PC-9 (cell line): ENCODE data around the gene MYBBP1A. TPM values are rescaled to one million over a fixed set of nuclear protein-coding genes. Genes with fewer than 3 reads are reported as not detected.

Source experiments
- BruUV-seq: library from RNA; stranded (reverse); fragments of 400-500 nt; replicated peaks from 2 replicates; lab custom pipeline; 2021; lab: Mats Ljungman, UMichigan
- CTCF ChIA-PET: fragments of 300-600 bp; sonication (Branson Sonifier 250); formaldehyde crosslinking; loops from one replicate; lab custom pipeline; 2022; ENCODE audit warnings: antibody characterized with exemption; lab: Charles Lee
- POLR2A ChIA-PET: fragments of 300-600 bp; sonication (Branson Sonifier 250); formaldehyde crosslinking; loops from one replicate; lab custom pipeline; 2022; ENCODE audit warnings: antibody characterized with exemption; ENCODE audit not compliant: unreplicated experiment; lab: Charles Lee
- DNase-seq, 2 experiments: peaks; one replicate each; pipeline versions ENCODE4 v3.0.0 to v3.0.0-alpha.2; 2015 to 2022; ENCODE audit warnings: mixed read lengths in 1 of 2
- H2AFZ ChIP-seq: fragments of 200-600 bp; sonication (generic); 2 replicates; pipeline ENCODE4 v1.8.1; 2017; ENCODE audit warnings: antibody characterized with exemption
- H3F3A ChIP-seq: fragments of 200-600 bp; sonication (generic); 2 replicates; pipeline ENCODE4 v1.8.1; 2017; ENCODE audit warnings: antibody characterized with exemption, mild to moderate bottlenecking, low read depth; ENCODE audit not compliant: insufficient read depth
- H3K27ac ChIP-seq: fragments of 200-600 bp; sonication (generic); 2 replicates; pipeline ENCODE4 v1.6.1; 2016; ENCODE audit warnings: mixed run types
- H3K27me3 ChIP-seq: fragments of 200-600 bp; sonication (generic); 2 replicates; pipeline ENCODE4 v1.6.1; 2016; ENCODE audit warnings: low read depth, mixed run types; ENCODE audit not compliant: insufficient read depth
- H3K36me3 ChIP-seq: fragments of 200-600 bp; sonication (generic); 2 replicates; pipeline ENCODE4 v1.6.1; 2016; ENCODE audit warnings: low read depth, mixed run types
- H3K4me1 ChIP-seq: fragments of 200-600 bp; sonication (generic); replicated peaks from 2 replicates; pipeline ENCODE4 v1.6.1; 2016; ENCODE audit warnings: mixed run types; ENCODE audit not compliant: insufficient read depth
- H3K4me2 ChIP-seq: fragments of 200-600 bp; sonication (generic); 2 replicates; pipeline ENCODE4 v1.6.1; 2017; ENCODE audit warnings: mixed run types
- H3K4me3 ChIP-seq: fragments of 200-600 bp; sonication (generic); 2 replicates; pipeline ENCODE4 v1.6.1; 2016; ENCODE audit warnings: mixed run types
- H3K79me2 ChIP-seq: fragments of 200-600 bp; sonication (generic); 2 replicates; pipeline ENCODE4 v1.6.1; 2017; ENCODE audit warnings: low read depth, mixed run types
- H3K9me2 ChIP-seq: fragments of 200-600 bp; sonication (generic); 2 replicates; pipeline ENCODE4 v1.8.1; 2017; ENCODE audit warnings: mild to moderate bottlenecking; ENCODE audit not compliant: insufficient read depth
- H3K9me3 ChIP-seq: fragments of 200-600 bp; sonication (generic); 2 replicates; pipeline ENCODE4 v1.8.1; 2016; ENCODE audit warnings: low read depth; ENCODE audit not compliant: insufficient read depth
- H4K20me1 ChIP-seq: fragments of 200-600 bp; sonication (generic); 2 replicates; pipeline ENCODE4 v1.8.1; 2017; ENCODE audit not compliant: insufficient read depth
- CTCF ChIP-seq: fragments of 200-600 bp; sonication (generic); conservative IDR thresholded peaks from 2 replicates; pipeline ENCODE4 v1.6.1; 2017; ENCODE audit warnings: mixed run types, antibody characterized with exemption, mild to moderate bottlenecking, moderate library complexity
- EZH2 ChIP-seq: fragments of 200-600 bp; sonication (generic); IDR thresholded peaks from 2 replicates; pipeline ENCODE4 v1.8.0; 2017; ENCODE audit warnings: antibody characterized with exemption, low read depth
- intact Hi-C: fragments of 100-400 bp; cut with micrococcal nuclease; formaldehyde crosslinking; loops from one replicate; pipeline ENCODE4 v1.10.0; 2022; ENCODE audit not compliant: unreplicated experiment
- total RNA-seq: library from RNA; stranded (reverse); gene quantifications from 2 replicates; pipeline ENCODE4 v1.2.3, GENCODE V29; 2021

MYBBP1A gene
- total RNA-seq, 1 experiment from 2014 or later = 89.1 TPM

- ChIA-PET POLR2A (interaction anchor here (0.6 to 1.0 kb wide), 6 partner anchors 14 to 385 kb away, joined by 3 to 11 read pairs (median 4); no protein-coding TSS in a partner anchor), CTCF (interaction anchor here (0.6 to 0.7 kb wide), 4 partner anchors 13 to 352 kb away, joined by 4 to 7 read pairs (median 4); no protein-coding TSS in a partner anchor)
- Histone ChIP-seq H3K9me3 (no peaks in the 10 kb centered on the region), H3K27me3 (no peaks in the 10 kb centered on the region), H3K27ac (peak overlapping the region; percentile 78), H3K9me2 (no peaks in the 10 kb centered on the region), H3K36me3 (no peaks in the 10 kb centered on the region), H3K79me2 (peaks cover 37% of the 10 kb centered on the region), H4K20me1 (no peaks in the 10 kb centered on the region), H2AFZ (no peak overlapping the region), H3K4me3 (peak overlapping the region; percentile 66), H3K4me1 (peaks cover 64% of the 10 kb centered on the region), H3F3A (peaks cover 61% of the 10 kb centered on the region), H3K4me2 (peak overlapping the region; percentile 94)
- TF ChIP-seq CTCF = no peak
- TF ChIP-seq EZH2 = no peak
- intact Hi-C loops = loop anchor here (2.0 to 5.0 kb wide), 4 partner anchors 14 to 130 kb away; no protein-coding TSS in a partner anchor
- peak; percentile 84 to 94 for DNase-seq
- no TSS peak for BruUV-seq
These were observed 57.9 kb downstream of the MYBBP1A start for GRCh38 chr17:4497101-4497824.

GRCh38 chr17:4492721-4493561 is 62.2 kb downstream of the MYBBP1A start:
- POLR2A ChIA-PET = interaction anchor here (0.7 to 0.8 kb wide), 2 partner anchors 26 to 441 kb away, joined by 3 to 5 read pairs; no protein-coding TSS in a partner anchor
- Histone ChIP-seq H3K4me2 (peak overlapping the region; percentile 57), H3K4me1 (peaks cover 86% of the 10 kb centered on the region), H3K4me3 (no peak overlapping the region), H4K20me1 (no peaks in the 10 kb centered on the region), H3K27me3 (no peaks in the 10 kb centered on the region), H2AFZ (no peak overlapping the region), H3K36me3 (no peaks in the 10 kb centered on the region), H3K27ac (peak overlapping the region; percentile 97), H3K9me3 (no peaks in the 10 kb centered on the region), H3K79me2 (peaks cover 2% of the 10 kb centered on the region), H3F3A (peaks cover 90% of the 10 kb centered on the region), H3K9me2 (no peaks in the 10 kb centered on the region)
- BruUV-seq = no TSS peak
- CTCF ChIA-PET = no interaction called here
- peak; percentile 67 to 99 for DNase-seq
- TF ChIP-seq CTCF (no peak), EZH2 (no peak)
- intact Hi-C loops = no loop called here

GRCh38 chr17:4490637-4491061 is 64.5 kb downstream of the MYBBP1A start:
- H3K4me3 ChIP-seq = no peak overlapping the region; the same call in 1 of the 2 replicates
- ChIA-PET CTCF (interaction anchor here (0.6 to 1.5 kb wide), 3 partner anchors 14 to 72 kb away, joined by 4 to 8 read pairs (median 4); no protein-coding TSS in a partner anchor), POLR2A (interaction anchor here (0.5 to 0.6 kb wide), 2 partner anchors 23 to 260 kb away, joined by 3 to 5 read pairs; no protein-coding TSS in a partner anchor)
- no peak overlapping the region for H2AFZ ChIP-seq
- BruUV-seq = TSS peak; percentile 43
- intact Hi-C loops = loop anchor here (1.0 kb wide), 1 partner anchor 31 kb away; no protein-coding TSS in a partner anchor
- H3K4me1 ChIP-seq = peaks cover 68% of the 10 kb centered on the region
- no peaks in the 10 kb centered on the region for H3K9me2 ChIP-seq
- no peaks in the 10 kb centered on the region for H3K9me3 ChIP-seq
- peak; percentile 65 to 98 for DNase-seq
- no peaks in the 10 kb centered on the region; the same call in none of the 2 replicates for H3K79me2 ChIP-seq
- TF ChIP-seq EZH2 (no peak), CTCF (no peak)
- H3K4me2 ChIP-seq = peak overlapping the region; percentile 57
- H3K27me3 ChIP-seq = no peaks in the 10 kb centered on the region
- H3F3A ChIP-seq = peaks cover 67% of the 10 kb centered on the region
- no peaks in the 10 kb centered on the region for H3K36me3 ChIP-seq
- H4K20me1 ChIP-seq = no peaks in the 10 kb centered on the region
- H3K27ac ChIP-seq = peak overlapping the region; percentile 97
